Mucosa of gallbladder (tissue), 1 donor: ENCODE results near the gene BCL2L11. TPM values are rescaled to one million over a fixed set of nuclear protein-coding genes. Genes with fewer than 3 reads are reported as not detected.

ENCODE experiments used
- DNase-seq: peaks from one replicate; pipeline ENCODE4 v3.0.0-alpha.2; 2020; ENCODE audit warnings: low spot score
- total RNA-seq: library from RNA; stranded (reverse); gene quantifications from one replicate; pipeline ENCODE4 v1.2.1, GENCODE V29; 2021
- donor health status: DM: no; HTN: no; CAD: no.

BCL2L11 gene
- total RNA-seq, 1 donor from 2014 or later = 19.1 TPM

GRCh38 chr2:111168528-111169239, 48.0 kb downstream of the BCL2L11 start:
- DNase-seq = no peak

- no peak for DNase-seq
These were observed 48.6 kb downstream of the BCL2L11 start for GRCh38 chr2:111169268-111169667.

GRCh38 chr2:111169924-111170323, 49.2 kb downstream of the BCL2L11 start:
- no peak for DNase-seq

GRCh38 chr2:111171337-111171930, 50.7 kb downstream of the BCL2L11 start:
- DNase-seq = no peak

- DNase-seq = no peak
These were observed 52.0 kb downstream of the BCL2L11 start for GRCh38 chr2:111172666-111173065.

GRCh38 chr2:111173338-111173737, 52.6 kb downstream of the BCL2L11 start:
- no peak for DNase-seq

GRCh38 chr2:111173856-111174255, 53.1 kb downstream of the BCL2L11 start:
- no peak for DNase-seq

- no peak for DNase-seq
These were observed 54.9 kb downstream of the BCL2L11 start for GRCh38 chr2:111175615-111176014.

GRCh38 chr2:111176388-111176787, 55.7 kb downstream of the BCL2L11 start:
- no peak for DNase-seq

GRCh38 chr2:111176867-111177266, 56.2 kb downstream of the BCL2L11 start:
- no peak for DNase-seq

- DNase-seq = no peak
These were observed 57.6 kb downstream of the BCL2L11 start for GRCh38 chr2:111178296-111178695.

- DNase-seq = peak; percentile 33
These were observed 58.2 kb downstream of the BCL2L11 start for GRCh38 chr2:111178730-111179405.

GRCh38 chr2:111182121-111182520, 61.4 kb downstream of the BCL2L11 start:
- no peak for DNase-seq

GRCh38 chr2:111182740-111183139, 62.0 kb downstream of the BCL2L11 start:
- DNase-seq = no peak

- no peak for DNase-seq
These were observed 64.1 kb downstream of the BCL2L11 start for GRCh38 chr2:111184725-111185310.

GRCh38 chr2:111185361-111186022, 64.8 kb downstream of the BCL2L11 start:
- DNase-seq = peak; percentile 76

- no peak for DNase-seq
These were observed 65.5 kb downstream of the BCL2L11 start for GRCh38 chr2:111186121-111186715.

- no peak for DNase-seq
These were observed 66.2 kb downstream of the BCL2L11 start for GRCh38 chr2:111186933-111187332.

GRCh38 chr2:111188681-111189080, 68.0 kb downstream of the BCL2L11 start:
- DNase-seq = no peak

GRCh38 chr2:111189106-111189505, 68.4 kb downstream of the BCL2L11 start:
- DNase-seq = no peak

- DNase-seq = no peak
These were observed 70.3 kb downstream of the BCL2L11 start for GRCh38 chr2:111190816-111191540.
